ENCODE measurements around the gene CACTIN.
"Not testable (repeated sequence)": the region's sequence is repeated elsewhere in the genome, so short reads cannot be mapped to it uniquely, and the experiment has no call there.

CACTIN gene

DNA sequence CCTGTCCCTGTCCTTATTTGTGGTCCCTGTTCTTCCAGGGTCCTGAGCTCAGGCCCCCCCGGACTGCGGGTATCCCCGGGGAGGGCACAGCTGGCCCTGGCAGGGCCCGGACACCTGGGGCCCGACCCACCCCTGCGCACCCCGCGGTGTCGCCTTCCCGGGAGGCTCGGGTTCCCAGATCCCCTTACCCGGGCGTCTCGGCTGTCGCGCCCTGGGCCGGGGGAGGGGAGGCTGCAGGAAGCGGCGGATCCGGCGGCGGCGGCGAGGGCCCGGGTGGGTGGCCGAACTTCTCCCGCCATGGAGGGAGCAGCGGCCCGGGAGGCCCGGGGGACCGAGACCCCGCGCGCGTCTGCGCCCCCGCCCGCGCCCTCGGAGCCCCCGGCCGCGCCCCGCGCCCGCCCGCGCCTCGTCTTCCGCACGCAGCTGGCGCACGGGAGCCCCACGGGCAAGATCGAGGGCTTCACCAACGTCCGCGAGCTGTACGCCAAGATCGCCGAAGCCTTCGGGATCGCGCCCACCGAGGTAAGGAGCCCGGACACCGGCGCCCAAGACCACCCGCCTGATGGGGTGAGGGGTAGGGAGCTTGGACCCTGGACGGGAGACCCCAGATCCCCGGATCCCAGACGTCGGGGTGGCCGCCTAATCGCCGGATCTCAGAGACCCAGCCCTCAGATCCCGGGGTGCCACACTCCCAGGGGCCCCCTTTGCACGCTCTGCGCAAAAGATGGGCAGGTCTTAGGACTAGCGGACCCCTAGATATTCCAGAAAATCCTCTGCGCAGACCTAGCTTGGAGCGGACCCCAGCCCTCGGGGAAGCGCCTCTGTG is 41.1 kb downstream of the CACTIN start, which contains the start of gene GIPC3:
Gene GIPC3 (plus strand): TSS at position 178 of the 826 bp plus-strand sequence. CDS start 120 bp downstream, at position 298.
- no peak for DNase-seq

DNA sequence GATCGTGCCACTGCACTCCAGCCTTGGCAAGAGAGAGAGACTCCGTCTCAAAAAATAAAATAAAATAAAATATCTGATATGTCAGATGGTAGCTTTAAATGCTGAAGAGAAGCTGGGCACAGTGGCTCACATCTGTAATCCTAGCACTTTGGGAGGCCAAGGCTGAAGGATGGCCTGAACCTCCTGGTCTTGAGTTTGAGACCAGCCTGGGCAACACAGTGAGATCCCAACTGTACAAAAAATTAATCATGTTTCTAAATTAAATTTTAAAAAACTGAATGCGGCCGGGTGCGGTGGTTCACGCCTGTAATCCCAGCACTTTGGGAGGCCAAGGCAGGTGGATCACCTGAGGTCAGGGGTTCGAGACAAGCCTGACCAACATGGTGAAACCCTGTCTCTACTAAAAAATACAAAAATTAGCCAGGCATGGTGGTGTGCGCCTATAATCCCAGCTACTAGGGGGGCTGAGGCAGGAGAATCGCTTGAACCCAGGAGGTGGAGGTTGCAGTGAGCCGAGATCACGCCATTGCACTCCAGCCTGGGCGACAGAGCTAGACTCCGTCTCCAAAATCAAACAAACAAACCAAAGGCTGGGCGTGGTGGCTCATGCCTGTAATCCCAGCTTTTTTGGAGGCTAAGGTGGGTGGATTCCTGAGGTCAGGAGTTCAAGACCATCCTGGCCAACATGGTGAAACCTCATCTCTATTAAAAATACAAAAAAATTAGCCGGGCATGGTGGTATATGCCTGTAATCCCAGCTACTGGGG is 42.4 kb downstream of the CACTIN start:
- not testable (repeated sequence) for DNase-seq

DNA sequence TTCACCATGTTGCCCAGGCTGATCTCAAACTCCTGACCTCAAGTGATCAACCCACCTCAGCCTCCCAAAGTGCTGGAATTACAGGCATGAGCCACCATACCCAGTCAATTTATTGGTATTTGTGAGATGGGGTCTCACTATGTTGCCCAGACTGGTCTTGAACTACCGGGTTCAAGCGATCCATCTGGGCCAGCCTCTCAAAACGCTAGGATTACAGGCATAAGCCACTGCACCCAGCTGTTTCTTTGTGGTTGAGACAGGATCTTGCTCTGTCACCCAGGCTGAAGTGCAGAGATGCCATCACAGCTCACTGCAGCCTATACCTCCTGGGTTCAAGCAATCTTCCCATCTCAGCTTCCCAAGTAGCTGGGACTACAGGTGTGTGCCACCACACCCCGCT is 44.8 kb downstream of the CACTIN start:
- DNase-seq: not testable (repeated sequence)

- no peak for DNase-seq
Observed at GRCh38 chr19:3580156-3580934, 46.2 kb downstream of the CACTIN start.

DNA sequence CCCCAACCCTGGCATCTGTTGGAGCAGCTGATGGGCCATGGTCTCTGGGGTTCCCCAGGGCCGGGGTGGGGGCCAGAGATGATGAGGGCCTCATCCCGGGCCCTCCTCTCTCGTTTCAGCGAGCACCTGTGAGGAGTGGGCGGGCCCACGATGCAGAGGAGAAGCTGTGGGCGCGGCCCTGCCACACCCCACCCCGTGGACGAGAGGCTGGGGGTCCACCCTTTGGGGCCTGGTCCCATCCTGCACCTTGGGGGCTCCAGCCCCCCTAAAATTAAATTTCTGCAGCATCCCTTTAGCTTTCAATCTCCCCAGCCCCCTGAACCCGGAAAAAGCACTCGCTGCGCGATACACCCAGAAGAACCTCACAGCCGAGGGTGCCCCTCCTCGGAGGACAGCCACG is 48.2 kb downstream of the CACTIN start:
- no peak for DNase-seq

DNA sequence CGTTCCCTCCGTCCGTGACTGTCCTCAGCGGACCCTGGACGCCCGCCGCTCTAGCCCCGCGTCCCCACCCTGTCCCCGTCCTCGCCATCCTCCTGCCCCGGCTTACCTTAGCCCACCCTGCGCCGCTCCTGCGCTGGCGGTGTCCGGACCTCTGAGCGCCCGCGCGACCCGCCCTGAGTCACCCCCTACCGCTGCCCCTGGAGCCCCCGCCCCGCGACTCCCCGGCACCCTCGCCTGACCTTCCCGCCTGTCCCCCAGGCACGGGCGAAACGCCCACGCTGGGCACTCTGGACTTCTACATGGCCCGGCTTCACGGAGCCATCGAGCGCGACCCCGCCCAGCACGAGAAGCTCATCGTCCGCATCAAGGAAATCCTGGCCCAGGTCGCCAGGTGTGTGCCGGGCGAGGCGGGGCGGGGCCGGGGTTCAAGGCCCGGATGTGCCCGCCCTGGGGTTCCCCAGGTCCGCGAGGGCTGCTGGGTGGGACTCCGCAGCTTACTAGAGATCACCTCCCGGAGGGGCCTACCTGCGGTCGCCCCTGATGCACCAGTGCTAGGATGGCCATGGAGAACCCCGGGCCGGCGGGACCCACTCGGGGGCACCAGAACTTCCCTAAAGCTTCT is 48.8 kb downstream of the CACTIN start:
- DNase-seq: no peak

DNA sequence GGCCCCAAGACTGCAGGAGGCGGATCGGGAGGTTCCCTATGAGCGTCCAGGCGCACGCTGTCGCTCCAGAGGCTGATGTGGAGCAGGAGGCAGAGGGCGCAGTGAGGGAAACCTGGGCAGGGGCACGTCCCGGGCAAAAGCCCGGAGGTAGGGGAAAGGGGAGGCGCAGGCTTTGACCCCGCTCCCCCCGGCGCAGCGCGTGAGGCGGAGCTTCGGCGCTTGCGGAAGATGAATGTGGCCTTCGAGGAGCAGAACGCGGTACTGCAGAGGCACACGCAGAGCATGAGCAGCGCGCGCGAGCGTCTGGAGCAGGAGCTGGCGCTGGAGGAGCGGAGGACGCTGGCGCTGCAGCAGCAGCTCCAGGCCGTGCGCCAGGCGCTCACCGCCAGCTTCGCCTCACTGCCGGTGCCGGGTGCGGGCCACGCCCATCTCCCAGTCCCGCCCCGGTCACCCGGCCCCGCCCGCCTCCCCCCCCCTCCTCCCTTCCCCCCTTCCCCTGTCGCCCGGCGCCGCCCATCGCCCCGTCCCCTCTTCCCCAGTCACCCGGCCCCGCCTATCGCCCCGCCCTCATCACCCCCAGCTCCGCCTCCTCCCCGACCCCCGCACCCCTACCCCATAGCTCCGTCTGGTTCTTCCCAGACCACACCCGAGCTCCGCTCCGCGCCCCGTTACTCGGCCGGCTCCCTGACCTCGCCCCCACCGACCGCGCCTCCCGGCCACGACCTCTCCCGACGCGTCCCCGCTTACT is 49.7 kb downstream of the CACTIN start:
- no peak for DNase-seq

GRCh38 chr19:3575949-3576673 is 50.5 kb downstream of the CACTIN start:
- no peak for DNase-seq

GRCh38 chr19:3575260-3575741 is 51.3 kb downstream of the CACTIN start:
- no peak for DNase-seq

DNA sequence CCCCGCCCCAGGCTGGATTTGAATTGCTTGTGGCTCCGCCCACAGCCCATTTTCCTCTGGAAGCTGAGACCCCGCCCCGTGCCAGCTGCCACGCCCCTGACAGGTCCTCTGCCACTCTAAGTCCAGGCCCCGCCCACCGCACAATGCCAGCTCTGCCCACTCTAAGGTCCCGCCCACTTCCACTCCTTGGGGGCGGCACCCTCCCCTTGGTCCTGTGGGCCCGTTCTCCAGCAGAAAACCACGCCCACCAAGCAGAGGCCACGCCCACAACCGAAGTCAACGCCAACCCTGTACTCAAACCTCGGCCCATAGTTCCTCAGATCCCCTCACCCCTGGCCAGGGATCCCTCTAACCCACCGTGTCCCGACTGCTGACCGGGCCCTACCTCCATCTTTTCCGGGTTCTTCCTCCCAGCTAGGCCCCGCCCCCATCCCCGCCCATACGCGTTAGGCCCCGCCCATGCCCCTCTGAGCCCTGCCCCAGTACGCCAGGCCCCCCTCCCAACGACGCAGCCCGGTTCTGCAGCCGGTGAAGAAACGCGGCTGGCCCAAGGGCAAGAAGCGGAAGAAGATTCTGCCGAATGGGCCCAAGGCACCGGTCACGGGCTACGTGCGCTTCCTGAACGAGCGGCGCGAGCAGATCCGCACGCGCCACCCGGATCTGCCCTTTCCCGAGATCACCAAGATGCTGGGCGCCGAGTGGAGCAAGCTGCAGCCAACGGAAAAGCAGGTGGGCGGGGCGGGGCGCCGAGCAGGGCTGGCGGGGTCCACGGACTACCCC is 52.5 kb downstream of the CACTIN start:
- peak; percentile 18 for DNase-seq

- no peak for DNase-seq
Observed at GRCh38 chr19:3573162-3573857, 53.3 kb downstream of the CACTIN start.

GRCh38 chr19:3572855-3573161 is 53.8 kb downstream of the CACTIN start, which contains the start of gene HMG20B:
HMG20B (plus strand) TSS chr19:3572944; CDS start chr19:3573310, 366 bp downstream.
- no peak for DNase-seq

DNA sequence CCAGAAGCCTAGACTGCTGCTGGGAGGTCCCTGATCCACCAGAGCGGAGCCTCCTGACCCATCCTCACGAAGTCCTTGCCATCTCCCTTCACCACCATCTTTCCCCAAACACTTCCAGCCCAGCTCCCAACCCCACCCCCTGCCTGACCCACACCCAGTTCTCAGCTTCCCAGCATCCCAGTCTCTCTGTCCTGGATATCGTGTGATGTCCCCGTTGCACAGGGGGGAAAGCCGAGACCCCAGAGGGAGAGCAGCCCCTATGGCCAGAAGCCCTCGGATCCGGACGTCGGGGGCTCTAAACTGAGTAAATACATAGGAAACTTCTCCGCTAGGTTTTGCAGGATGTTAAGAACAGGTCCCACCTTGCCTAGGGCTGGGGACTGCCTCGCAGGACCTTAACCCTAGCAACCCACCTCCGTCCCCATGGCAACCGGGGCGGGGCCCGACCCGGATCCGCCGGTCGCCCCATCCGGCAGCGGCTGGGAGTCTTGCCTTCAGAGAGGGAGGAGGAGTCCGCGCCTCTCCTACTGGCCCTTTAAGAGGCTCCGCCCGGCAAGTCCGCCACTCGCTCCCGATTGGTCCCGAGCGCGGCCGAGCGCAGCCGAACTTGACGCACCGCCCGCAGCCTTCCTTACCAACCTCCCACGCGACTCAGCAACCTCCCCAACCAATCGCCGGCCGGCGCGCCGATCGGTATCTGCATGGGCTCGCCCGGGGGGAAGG is 54.3 kb downstream of the CACTIN start:
- peak; percentile 97 for DNase-seq

GRCh38 chr19:3570606-3571011 is 56.0 kb downstream of the CACTIN start:
- no peak for DNase-seq

DNA sequence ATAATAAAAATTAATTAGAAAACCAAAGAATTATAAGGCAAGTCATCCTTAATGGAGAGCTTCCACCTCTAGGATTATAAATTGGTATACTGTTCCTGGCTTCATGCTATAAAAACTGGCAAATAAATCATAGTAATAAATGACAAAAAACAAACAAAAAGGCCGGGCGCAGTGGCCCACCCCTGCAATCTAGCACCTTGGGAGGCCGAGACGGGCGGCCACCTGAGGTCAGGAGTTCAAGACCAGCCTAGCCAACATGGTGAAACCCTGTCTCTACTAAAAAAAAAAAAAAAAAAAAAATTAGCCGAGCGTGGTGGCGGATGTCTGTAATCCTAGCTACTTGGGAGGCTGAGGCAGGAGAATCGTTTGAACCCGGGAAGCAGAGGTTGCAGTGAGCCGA is 56.5 kb downstream of the CACTIN start:
- DNase-seq: not testable (repeated sequence)

DNA sequence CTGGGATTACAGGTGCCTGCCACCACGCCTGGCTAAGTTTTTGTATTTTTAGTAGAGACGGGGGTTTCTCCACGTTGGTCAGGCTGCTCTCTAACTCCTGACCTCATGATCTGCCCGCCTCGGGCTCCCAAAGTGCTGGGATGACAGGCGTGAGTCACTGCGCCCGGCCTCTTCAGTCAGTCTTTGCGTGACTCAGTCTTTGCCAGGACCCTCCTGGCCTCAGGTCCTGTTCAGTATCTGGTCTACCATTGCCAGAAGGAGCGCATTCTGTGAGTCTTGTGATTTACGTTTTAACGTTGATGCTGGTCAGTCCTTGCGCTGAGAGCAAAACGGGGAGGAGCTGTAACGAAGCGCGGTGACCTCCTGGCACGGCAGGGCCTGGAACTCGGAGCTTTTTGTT is 61.5 kb downstream of the CACTIN start:
- no peak for DNase-seq

- DNase-seq: no peak
Observed at GRCh38 chr19:3563709-3564524, 62.7 kb downstream of the CACTIN start.

All from NCI-H2107 (cell line).